Panc1 (cell line): Measurements from ENCODE around the gene TSC1. TPM values are rescaled to one million over a fixed set of nuclear protein-coding genes. Genes with fewer than 3 reads are reported as not detected.

Experiments used
- ATAC-seq: fragments of 200-7000 bp; cut with Tn5 transposase; 2 replicates; pipeline ENCODE4 v1.9.1; 2020; ENCODE audit warnings: mild to moderate bottlenecking, moderate library complexity
- BruUV-seq: library from RNA; stranded (reverse); fragments of 400-500 nt; replicated peaks from 2 replicates; lab custom pipeline; 2021; lab: Mats Ljungman, UMichigan
- CTCF ChIA-PET: fragments of 300-600 bp; sonication (Branson Sonifier 250); formaldehyde crosslinking; loops from one replicate; lab custom pipeline; 2022; ENCODE audit warnings: antibody characterized with exemption; lab: Charles Lee
- POLR2A ChIA-PET: fragments of 300-600 bp; sonication (Branson Sonifier 250); formaldehyde crosslinking; loops from one replicate; lab custom pipeline; 2022; ENCODE audit warnings: antibody characterized with exemption; lab: Charles Lee
- DNase-seq: peaks from one replicate; pipeline ENCODE4 v3.0.0-alpha.2; 2010; ENCODE audit warnings: low read depth, low spot score
- H3K27ac ChIP-seq: 2 replicates; pipeline ENCODE4 v1.5.1; 2011; ENCODE audit warnings: mild to moderate bottlenecking, low read length, inconsistent platforms
- H3K27me3 ChIP-seq: fragments of 200-500 bp; sonication (Bioruptor generic); 2 replicates; pipeline ENCODE4 v1.6.0; 2014; ENCODE audit warnings: low read length, inconsistent platforms; ENCODE audit not compliant: control insufficient read depth, insufficient read depth
- H3K36me3 ChIP-seq: fragments of 200-500 bp; sonication (Bioruptor generic); 2 replicates; pipeline ENCODE4 v1.5.1; 2014; ENCODE audit warnings: inconsistent platforms, mild to moderate bottlenecking, low read length, moderate library complexity; ENCODE audit not compliant: control insufficient read depth, insufficient read depth
- H3K4me1 ChIP-seq: 2 replicates; pipeline ENCODE4 v1.5.1; 2011; ENCODE audit warnings: inconsistent platforms, mild to moderate bottlenecking, low read length, moderate library complexity; ENCODE audit not compliant: control insufficient read depth, insufficient read depth
- H3K4me3 ChIP-seq, 2 experiments: 2 replicates each; pipeline ENCODE4 v1.5.1; 2011 to 2012; ENCODE audit warnings: low read depth in 2 of 2, low read length in 2 of 2, mild to moderate bottlenecking in 2 of 2, inconsistent platforms in 1 of 2, moderate library complexity in 1 of 2
- H3K9me3 ChIP-seq: fragments of 200-500 bp; sonication (Bioruptor generic); 2 replicates; pipeline ENCODE4 v1.5.1; 2014; ENCODE audit warnings: low read depth, mild to moderate bottlenecking, inconsistent platforms, low read length, moderate library complexity; ENCODE audit not compliant: control insufficient read depth, insufficient read depth
- POLR2AphosphoS5 ChIP-seq: IDR thresholded peaks from 2 replicates; pipeline ENCODE4 v1.6.1; 2012; ENCODE audit warnings: mild to moderate bottlenecking, low read depth, low read length, moderate library complexity
- SIN3A ChIP-seq: IDR thresholded peaks from 2 replicates; pipeline ENCODE4 v1.6.1; 2012; ENCODE audit warnings: low read depth, mild to moderate bottlenecking, low read length, moderate library complexity, borderline replicate concordance; ENCODE audit not compliant: insufficient read depth
- TCF7L2 ChIP-seq: IDR thresholded peaks from 2 replicates; pipeline ENCODE4 v1.6.1; 2011; ENCODE audit warnings: mild to moderate bottlenecking, low read depth, low read length, inconsistent platforms
- in situ Hi-C: cut with HindIII; loops from 2 replicates; pipeline ENCODE4 v1.10.0; 2016; ENCODE audit warnings: low sequenced_read_pairs, low pct_unique_long_range_greater_than_20kb
- intact Hi-C: fragments of 100-400 bp; cut with micrococcal nuclease; formaldehyde crosslinking; loops from one replicate; pipeline ENCODE4 v1.10.0; 2022; ENCODE audit not compliant: unreplicated experiment
- total RNA-seq: library from RNA; stranded (reverse); gene quantifications from one replicate; pipeline ENCODE4 v1.2.1, GENCODE V29; 2021; ENCODE audit not compliant: unreplicated experiment
- TF ChIP-seq, protein P1 (sequence below): fragments of 450-650 bp; IDR thresholded peaks from 2 replicates; pipeline ENCODE4 v1.5.1; 2017; ENCODE audit warnings: mild to moderate bottlenecking
- TF ChIP-seq, protein P2 (sequence below), 2 experiments: IDR thresholded peaks; 2 replicates each; pipeline ENCODE4 v1.6.1; 2011 to 2012; ENCODE audit warnings: low read depth in 2 of 2, control low read depth in 1 of 2, low read length in 1 of 2, mild to moderate bottlenecking in 1 of 2, moderate library complexity in 1 of 2; ENCODE audit not compliant: insufficient read depth in 1 of 2

Gene TSC1
- total RNA-seq, 1 experiment from 2014 or later: 27.4 TPM

DNA sequence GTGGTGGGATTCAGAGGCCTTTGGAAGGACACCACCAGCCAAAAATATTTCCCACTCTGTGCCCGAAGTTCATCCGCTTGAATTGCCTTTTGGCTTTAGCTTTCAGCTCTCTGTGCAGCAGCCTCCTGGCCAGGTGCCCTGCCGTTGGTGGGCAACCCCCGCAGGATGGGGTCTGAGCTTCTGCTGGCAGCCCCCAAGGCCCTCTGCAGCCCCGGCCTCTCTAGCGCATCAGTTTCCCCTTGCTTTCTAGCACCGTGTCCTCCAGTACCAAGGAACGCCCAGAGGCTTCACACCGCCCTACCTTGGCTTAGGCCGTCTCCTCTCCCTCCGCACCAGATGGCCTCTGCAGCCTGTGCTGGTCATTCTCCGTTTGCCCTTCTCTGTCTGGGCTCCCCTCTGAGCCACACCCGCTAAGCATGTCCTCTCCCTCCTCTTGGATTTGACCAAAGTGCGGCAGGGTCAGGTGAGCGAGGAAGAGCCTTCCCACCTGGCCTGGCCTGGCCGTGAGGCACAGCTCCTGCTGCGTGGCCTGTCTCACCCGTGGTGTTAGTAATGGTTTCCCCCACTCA is 4.2 kb upstream of the TSC1 start:
- Histone ChIP-seq H3K36me3 (peaks cover 4% of the 10 kb centered on the region; the same call in 1 of the 2 replicates), H3K4me1 (no peaks in the 10 kb centered on the region), H3K4me3 (no peak overlapping the region), H3K27ac (no peak overlapping the region), H3K9me3 (no peaks in the 10 kb centered on the region), H3K27me3 (no peaks in the 10 kb centered on the region)
- ATAC-seq: no peak
- in situ Hi-C loops: no loop called here
- no TSS peak for BruUV-seq
- ChIA-PET POLR2A (no interaction called here), CTCF (no interaction called here)
- intact Hi-C loops: no loop called here
- TF ChIP-seq, protein P1, sequence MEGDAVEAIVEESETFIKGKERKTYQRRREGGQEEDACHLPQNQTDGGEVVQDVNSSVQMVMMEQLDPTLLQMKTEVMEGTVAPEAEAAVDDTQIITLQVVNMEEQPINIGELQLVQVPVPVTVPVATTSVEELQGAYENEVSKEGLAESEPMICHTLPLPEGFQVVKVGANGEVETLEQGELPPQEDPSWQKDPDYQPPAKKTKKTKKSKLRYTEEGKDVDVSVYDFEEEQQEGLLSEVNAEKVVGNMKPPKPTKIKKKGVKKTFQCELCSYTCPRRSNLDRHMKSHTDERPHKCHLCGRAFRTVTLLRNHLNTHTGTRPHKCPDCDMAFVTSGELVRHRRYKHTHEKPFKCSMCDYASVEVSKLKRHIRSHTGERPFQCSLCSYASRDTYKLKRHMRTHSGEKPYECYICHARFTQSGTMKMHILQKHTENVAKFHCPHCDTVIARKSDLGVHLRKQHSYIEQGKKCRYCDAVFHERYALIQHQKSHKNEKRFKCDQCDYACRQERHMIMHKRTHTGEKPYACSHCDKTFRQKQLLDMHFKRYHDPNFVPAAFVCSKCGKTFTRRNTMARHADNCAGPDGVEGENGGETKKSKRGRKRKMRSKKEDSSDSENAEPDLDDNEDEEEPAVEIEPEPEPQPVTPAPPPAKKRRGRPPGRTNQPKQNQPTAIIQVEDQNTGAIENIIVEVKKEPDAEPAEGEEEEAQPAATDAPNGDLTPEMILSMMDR: no peak
- TF ChIP-seq TCF7L2: no peak
- TF ChIP-seq, protein P2, sequence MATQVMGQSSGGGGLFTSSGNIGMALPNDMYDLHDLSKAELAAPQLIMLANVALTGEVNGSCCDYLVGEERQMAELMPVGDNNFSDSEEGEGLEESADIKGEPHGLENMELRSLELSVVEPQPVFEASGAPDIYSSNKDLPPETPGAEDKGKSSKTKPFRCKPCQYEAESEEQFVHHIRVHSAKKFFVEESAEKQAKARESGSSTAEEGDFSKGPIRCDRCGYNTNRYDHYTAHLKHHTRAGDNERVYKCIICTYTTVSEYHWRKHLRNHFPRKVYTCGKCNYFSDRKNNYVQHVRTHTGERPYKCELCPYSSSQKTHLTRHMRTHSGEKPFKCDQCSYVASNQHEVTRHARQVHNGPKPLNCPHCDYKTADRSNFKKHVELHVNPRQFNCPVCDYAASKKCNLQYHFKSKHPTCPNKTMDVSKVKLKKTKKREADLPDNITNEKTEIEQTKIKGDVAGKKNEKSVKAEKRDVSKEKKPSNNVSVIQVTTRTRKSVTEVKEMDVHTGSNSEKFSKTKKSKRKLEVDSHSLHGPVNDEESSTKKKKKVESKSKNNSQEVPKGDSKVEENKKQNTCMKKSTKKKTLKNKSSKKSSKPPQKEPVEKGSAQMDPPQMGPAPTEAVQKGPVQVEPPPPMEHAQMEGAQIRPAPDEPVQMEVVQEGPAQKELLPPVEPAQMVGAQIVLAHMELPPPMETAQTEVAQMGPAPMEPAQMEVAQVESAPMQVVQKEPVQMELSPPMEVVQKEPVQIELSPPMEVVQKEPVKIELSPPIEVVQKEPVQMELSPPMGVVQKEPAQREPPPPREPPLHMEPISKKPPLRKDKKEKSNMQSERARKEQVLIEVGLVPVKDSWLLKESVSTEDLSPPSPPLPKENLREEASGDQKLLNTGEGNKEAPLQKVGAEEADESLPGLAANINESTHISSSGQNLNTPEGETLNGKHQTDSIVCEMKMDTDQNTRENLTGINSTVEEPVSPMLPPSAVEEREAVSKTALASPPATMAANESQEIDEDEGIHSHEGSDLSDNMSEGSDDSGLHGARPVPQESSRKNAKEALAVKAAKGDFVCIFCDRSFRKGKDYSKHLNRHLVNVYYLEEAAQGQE (IDR thresholded peaks at IDR 0.05; ENCODE audit: insufficient read depth in 1 of 2, low read depth in 2 of 2, low read length in 1 of 2): no peak
- TF ChIP-seq SIN3A: no peak
- TF ChIP-seq POLR2AphosphoS5: no peak
- no peak for DNase-seq

DNA sequence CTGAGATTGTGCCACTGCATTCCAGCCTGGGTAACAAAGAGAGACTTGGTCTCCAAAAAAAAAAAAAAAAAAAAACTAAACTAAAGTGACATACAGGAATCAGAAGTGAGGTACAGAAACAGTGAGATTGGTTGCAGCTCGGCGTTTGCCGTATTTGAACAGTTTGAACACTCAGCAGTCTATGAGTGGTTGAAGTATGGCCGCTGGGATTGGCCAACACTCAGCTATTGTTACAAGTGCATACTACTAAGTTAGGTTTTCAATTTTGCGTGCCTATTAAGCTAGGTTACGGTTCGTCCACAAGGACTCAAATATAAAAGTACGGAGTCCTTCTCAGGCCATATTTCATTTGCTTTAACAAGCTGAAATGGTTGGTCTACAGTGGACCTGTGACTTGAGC is 3.3 kb upstream of the TSC1 start:
- DNase-seq: no peak
- Histone ChIP-seq H3K4me1 (peaks cover 7% of the 10 kb centered on the region), H3K27me3 (no peaks in the 10 kb centered on the region), H3K9me3 (no peaks in the 10 kb centered on the region), H3K27ac (no peak overlapping the region), H3K4me3 (no peak overlapping the region), H3K36me3 (peaks cover 4% of the 10 kb centered on the region; the same call in 1 of the 2 replicates)
- in situ Hi-C loops: no loop called here
- ATAC-seq: no peak
- ChIA-PET POLR2A (no interaction called here), CTCF (interaction anchor here (0.7 kb wide), 1 partner anchor 51 kb away, joined by 6 read pairs; no protein-coding TSS in a partner anchor)
- intact Hi-C loops: no loop called here
- no TSS peak for BruUV-seq
- TF ChIP-seq SIN3A: no peak
- TF ChIP-seq, protein P1: no peak
- no peak for TF ChIP-seq POLR2AphosphoS5
- no peak for TF ChIP-seq TCF7L2
- TF ChIP-seq, protein P2 (IDR thresholded peaks at IDR 0.05; ENCODE audit: insufficient read depth in 1 of 2, low read depth in 2 of 2, low read length in 1 of 2): no peak
